ENCODE measurements around the gene FAM222B. TPM values are rescaled to one million over a fixed set of nuclear protein-coding genes. Genes with fewer than 3 reads are reported as not detected.
A peak's percentile ranks its signal among the peaks of the same experiment; 100 is the strongest.
"Not testable (repeated sequence)": the region's sequence is repeated elsewhere in the genome, so short reads cannot be mapped to it uniquely, and the experiment has no call there.

The FAM222B gene
- total RNA-seq, 1 donor from 2014 or later = 0.48 TPM

GRCh38 chr17:28746611-28747050 is 96.0 kb downstream of the FAM222B start:
- DNase-seq (ENCODE audit: low spot score) = no peak

GRCh38 chr17:28745786-28746411 is 96.7 kb downstream of the FAM222B start:
- DNase-seq (ENCODE audit: low spot score) = no peak

- peak; percentile 58 for DNase-seq (ENCODE audit: low spot score)
Measured at GRCh38 chr17:28744972-28745785, 97.4 kb downstream of the FAM222B start.

GRCh38 chr17:28744104-28744971 is 98.3 kb downstream of the FAM222B start:
- DNase-seq (ENCODE audit: low spot score) = no peak

GRCh38 chr17:28743243-28744103 is 99.1 kb downstream of the FAM222B start, which contains the start of gene TRAF4:
TRAF4 (plus strand) TSS chr17:28744011; CDS start chr17:28744113, 102 bp downstream.
- peak; percentile 88 for DNase-seq (ENCODE audit: low spot score)

GRCh38 chr17:28741358-28742349 is 100.9 kb downstream of the FAM222B start:
- DNase-seq (ENCODE audit: low spot score) = no peak

- DNase-seq (ENCODE audit: low spot score) = no peak
Measured at GRCh38 chr17:28740406-28741357, 101.9 kb downstream of the FAM222B start.

- no peak for DNase-seq (ENCODE audit: low spot score)
Measured at GRCh38 chr17:28738680-28739384, 103.8 kb downstream of the FAM222B start.

- no peak for DNase-seq (ENCODE audit: low spot score)
Measured at GRCh38 chr17:28737770-28738679, 104.6 kb downstream of the FAM222B start.

- DNase-seq (ENCODE audit: low spot score) = no peak
Measured at GRCh38 chr17:28737316-28737715, 105.3 kb downstream of the FAM222B start.

- DNase-seq (ENCODE audit: low spot score) = not testable (repeated sequence)
Measured at GRCh38 chr17:28735913-28736769, 106.4 kb downstream of the FAM222B start.

GRCh38 chr17:28735242-28735722 is 107.3 kb downstream of the FAM222B start:
- no peak for DNase-seq (ENCODE audit: low spot score)

GRCh38 chr17:28734712-28735241 is 107.8 kb downstream of the FAM222B start:
- no peak for DNase-seq (ENCODE audit: low spot score)

GRCh38 chr17:28733346-28733745 is 109.2 kb downstream of the FAM222B start:
- DNase-seq (ENCODE audit: low spot score) = no peak

- no peak for DNase-seq (ENCODE audit: low spot score)
Measured at GRCh38 chr17:28729950-28730330, 112.7 kb downstream of the FAM222B start.

Measured in umbilical cord (tissue), 2 donors.